HG03575 (cell line): ENCODE data around the gene IL22RA2.
"Not testable (repeated sequence)": the region's sequence is repeated elsewhere in the genome, so short reads cannot be mapped to it uniquely, and the experiment has no call there.

ENCODE experiments used
- ATAC-seq: cut with Tn5 transposase; IDR thresholded peaks from one replicate; pipeline ENCODE4 v1.9.1; 2021; ENCODE audit not compliant: unreplicated experiment, insufficient number of reproducible peaks, low FRiP score; ENCODE audit errors: extremely low read depth

IL22RA2 gene

DNA sequence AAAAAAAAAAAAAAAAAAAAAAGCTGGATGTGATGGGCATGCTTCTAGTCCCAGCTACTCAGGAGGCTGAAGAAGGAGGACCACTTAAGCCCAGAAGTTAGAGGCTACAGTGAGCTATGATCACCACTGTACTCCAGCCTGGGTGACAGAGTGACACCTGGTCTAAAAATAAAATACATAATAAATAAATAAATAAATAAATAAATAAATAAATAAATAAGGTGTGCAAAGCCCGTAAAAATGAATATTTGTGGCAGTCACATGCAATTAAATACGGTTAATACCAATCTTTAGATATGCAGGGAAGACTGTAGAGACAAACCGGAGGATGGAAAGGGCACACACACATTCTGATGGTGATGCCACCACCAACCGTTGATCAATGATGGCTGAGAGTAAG lies 26.2 kb downstream of the IL22RA2 start:
- no peak for ATAC-seq

- ATAC-seq: no peak
Observed at GRCh38 chr6:137146206-137146605, 27.2 kb downstream of the IL22RA2 start.

DNA sequence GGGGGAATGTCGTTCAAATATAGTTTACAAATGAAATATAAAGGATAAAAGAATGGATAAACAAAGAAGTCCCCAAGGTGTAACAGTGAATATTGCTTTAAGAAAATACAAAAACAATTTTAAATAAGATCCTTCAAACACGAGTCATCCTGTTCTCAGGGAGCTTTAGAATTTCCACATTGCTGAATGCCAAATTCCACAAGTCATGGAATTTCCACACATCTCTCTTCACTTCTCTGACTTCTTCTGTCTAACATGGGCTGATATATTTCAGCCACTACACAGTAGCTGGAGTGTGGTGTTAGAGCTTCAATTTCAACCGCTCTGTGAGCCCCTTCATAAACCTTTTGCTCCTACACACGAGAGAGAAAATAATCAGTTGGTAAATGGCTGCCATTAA lies 28.0 kb downstream of the IL22RA2 start:
- no peak for ATAC-seq

- ATAC-seq: no peak
Observed at GRCh38 chr6:137136065-137136464, 37.4 kb downstream of the IL22RA2 start.

- no peak for ATAC-seq
Observed at GRCh38 chr6:137134483-137134882, 39.0 kb downstream of the IL22RA2 start.

DNA sequence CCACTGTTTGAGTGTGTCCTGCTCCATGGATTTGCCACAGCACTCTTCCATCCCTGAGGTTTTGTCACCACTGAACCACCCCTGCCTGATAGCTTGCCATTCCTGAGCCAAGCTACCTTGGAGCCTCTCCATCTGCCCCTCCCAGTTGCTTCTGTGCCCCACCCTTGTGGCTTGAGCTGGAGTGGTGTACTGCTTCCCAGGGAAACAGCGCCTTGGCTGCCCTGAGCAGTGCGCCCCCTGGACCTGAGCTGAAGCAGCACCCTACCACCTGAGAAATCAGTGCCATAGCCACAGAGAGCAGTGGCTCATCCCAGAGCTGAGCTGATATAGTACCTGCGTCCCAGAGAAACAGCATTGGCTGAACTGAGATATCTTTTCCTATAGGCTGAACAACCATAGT lies 40.3 kb downstream of the IL22RA2 start:
- ATAC-seq: no peak

DNA sequence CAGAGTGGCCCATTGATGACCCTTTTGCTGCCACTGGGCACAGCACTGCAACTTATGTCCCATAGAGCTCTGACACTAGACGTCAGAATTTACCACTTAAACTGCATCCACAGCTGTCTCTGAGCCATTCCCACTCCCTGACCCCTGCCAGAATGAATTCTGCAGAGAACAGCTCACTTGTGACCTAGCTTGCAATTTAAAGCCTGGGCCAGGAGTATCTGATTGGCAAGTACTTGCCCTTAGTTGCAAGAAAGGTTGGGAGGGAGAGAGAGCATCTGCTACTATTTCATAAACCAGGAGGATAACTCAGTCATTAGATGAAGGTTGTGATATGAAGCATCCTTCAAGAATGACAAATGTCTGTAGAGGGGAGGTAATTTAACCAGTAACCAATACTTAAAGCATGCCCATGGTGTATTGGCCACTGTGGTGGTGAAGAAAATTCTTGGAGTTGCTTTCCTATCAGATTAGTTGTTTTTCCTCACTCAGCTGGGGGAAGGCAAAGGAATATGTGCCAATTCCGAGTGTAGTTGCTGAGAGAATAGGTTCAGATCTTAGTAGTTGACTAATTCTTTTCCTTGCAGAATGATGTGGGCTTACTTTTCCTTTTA lies 46.5 kb downstream of the IL22RA2 start:
- ATAC-seq: no peak

DNA sequence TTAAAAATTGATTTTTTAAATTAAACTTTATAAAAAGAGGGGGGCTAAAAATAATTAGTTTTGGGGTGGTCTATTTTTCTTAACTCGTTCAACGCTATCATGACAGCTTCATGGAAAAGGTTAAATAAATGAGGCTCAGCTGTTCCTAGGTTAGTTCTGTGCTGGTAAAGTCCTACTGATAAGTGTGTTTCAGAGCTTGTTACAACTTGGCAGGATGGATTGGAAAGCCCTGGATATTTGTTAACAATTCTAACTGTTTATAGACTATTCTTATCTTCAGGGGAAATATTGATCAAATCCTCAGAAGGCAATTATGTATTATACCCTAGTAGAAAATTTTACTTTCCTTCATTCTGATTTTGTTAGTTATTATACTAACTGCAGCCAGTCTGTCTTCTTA lies 50.4 kb downstream of the IL22RA2 start:
- ATAC-seq: no peak

GRCh38 chr6:137122612-137123011 lies 50.8 kb downstream of the IL22RA2 start:
- no peak for ATAC-seq

DNA sequence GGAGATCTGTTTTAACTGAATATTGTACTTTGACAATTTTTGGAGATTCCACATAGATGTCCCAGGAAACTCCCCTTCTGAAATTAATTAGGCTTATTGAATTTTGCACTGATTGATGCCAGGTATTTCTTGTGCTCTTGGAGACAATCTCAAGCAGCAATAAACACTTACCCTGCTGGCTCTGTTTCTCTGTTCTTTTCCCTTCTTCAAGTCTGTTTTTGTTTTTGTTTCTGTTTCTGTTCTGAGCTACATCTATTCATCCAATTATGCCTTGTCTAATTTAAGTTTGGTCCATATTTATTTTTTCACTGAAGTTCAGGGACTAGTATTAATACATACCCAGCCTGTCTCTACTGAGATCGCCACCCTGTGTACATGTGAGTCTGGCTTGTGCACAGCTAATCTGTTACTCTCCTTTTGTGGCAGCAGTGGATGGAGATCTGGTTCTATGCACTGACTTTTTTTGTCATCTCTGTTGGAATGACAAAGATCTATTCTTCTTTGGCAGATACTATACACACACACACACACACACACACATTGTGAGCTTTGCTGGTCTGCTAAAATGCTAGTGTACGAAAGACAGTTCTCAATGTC lies 51.9 kb downstream of the IL22RA2 start:
- ATAC-seq: peak; percentile 46

- no peak for ATAC-seq
Observed at GRCh38 chr6:137120748-137121147, 52.7 kb downstream of the IL22RA2 start.

- ATAC-seq: no peak
Observed at GRCh38 chr6:137119196-137120104, 54.0 kb downstream of the IL22RA2 start.

DNA sequence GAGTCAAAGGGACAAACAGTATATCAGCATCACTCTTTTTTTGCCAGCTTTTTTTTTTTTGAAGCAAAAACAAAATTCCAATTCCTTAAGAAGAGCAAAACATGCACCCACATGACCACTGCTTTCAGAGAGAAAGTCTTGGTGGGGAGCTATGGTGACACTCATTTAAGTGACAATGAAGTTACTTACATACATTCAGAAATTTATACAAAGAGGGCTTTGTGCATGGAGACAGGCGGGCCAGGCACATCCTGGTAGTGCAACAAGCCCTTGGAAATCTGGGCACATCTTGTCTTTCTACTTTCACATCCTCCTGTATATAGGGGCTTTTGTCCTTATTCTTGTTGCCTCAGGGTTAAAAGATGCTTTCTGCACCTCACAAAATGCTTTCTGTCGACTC lies 55.9 kb downstream of the IL22RA2 start:
- no peak for ATAC-seq

DNA sequence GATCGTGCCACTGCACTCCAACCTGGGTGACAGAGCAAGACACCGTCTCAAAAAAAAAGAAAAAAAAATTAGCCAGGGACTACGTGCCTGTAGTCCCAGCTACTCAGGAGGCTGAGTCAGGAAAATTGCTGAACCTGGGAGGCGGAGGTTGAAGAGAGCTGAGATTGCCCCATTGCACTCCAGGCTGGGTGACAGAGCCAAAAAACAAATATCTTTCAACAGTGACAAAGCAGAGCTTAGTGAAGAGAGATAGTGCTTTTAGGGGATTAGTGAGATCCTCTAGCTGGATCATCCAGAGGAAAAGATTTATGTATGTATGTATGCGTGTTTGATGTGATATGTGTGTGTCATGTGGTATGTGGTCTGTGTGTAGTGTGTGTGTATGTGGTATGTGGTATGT lies 56.6 kb downstream of the IL22RA2 start:
- no peak for ATAC-seq

DNA sequence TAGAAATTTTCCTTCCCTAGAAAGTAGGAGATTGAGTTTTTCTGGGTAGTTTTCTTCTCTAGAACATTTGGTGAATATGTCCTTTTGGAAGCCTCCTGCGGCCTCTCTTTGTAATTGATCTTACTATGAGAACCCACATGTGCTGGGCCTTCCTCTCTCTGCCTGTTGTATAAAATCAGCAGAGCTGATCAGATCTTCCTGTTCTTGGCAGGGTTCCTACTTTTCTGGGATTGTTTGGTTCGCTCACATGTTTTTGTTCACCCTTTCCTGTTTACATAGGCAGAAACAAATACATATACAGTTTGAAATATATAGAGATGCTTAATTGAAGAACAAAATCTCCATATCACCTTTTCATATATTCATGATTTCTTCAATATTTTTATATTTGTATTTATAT lies 57.8 kb downstream of the IL22RA2 start:
- no peak for ATAC-seq

GRCh38 chr6:137112067-137112355 lies 61.4 kb downstream of the IL22RA2 start:
- no peak for ATAC-seq

DNA sequence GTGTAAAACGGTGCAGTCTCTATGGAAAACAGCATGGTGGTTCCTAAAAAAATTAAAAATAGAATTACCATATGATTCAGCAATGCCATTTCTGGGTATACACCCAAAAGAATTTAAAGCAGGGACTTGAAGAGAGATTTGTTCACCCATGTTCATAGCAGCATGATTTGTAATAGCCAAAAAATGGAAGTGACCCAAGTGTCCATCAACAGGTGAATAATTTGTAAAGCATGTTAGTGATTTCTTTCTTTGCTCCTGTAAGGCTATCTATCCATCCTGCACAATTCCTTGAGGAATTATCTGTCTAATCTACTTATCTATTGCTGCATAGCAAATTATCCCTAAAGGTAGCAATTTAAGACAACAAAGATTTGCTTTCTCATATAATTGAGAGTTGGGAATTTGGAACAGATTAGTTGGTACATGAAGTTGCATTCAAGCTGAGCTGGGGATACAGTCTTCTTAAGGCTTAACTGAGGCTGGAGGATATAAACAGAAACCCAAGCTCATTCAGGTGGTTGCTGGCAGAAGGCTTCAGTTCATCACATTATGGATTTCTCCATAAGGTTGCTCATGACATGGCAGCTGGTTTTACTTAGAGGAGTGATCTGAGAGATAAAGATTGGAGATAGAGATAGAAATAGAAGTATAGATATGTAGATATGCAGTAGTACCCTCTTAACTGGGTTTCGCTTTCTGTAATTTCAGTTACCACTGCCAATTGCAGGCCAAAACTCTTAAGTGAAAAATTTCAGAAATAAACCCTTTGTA lies 62.0 kb downstream of the IL22RA2 start:
- no peak for ATAC-seq

DNA sequence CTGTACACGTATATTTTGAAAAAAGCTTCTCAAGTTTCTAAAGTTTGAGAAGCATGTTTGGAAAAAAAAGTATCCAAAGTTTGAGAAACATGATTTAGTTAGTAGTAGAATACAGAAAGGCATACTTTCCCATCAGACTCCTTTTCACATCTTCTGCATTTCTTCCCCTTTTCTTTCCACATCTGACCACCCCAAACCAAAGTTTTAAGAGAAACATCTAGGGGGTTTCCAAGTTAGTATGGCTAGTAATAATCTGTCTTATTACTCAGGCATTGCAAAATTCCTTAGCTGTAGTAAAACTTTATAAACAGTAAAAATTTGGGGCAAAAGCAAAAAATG lies 65.7 kb downstream of the IL22RA2 start:
- ATAC-seq: no peak

DNA sequence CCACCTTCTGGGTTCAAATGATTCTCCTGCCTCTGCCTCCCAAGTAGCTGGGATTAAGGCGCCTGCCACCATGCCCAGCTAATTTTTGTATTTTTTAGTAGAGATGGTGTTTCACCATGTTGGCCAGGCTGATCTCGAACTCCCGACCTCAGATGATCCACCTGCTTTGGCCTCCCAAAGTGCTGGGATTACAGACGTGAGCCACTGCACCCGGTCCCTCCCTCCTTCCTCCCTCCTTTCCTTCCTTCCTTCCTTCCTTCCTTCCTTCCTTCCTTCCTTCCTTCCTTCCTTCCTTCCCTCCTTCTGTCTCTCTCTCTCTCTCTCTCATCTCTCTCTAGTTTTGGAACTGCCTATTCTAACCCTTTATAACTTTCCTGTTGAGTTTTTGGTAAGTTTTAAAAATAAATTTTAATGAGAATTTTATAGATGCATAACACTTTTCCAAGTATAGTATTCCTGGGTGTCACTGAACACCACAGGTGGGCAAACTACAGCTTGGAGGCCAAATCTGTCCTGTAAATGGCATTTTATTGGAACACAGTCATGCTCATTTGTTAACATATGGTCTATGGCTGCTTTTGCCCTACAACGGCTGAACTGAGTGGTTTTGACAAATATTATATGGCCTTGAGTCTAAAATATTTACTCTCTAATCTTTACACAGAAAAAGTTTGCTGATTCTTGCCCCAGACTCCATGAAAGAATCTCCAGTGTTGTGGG lies 66.2 kb downstream of the IL22RA2 start:
- ATAC-seq: not testable (repeated sequence)
